ENCODE measurements around the gene GOLGA6C. TPM values are rescaled to one million over a fixed set of nuclear protein-coding genes. Genes with fewer than 3 reads are reported as not detected.
"Not testable (repeated sequence)": the region's sequence is repeated elsewhere in the genome, so short reads cannot be mapped to it uniquely, and the experiment has no call there.

GOLGA6C gene
- polyA plus RNA-seq, 3 donors, result not detected

GRCh38 chr15:75258620-75259343 is 648 bp downstream of the GOLGA6C start:
- H4K20me1 ChIP-seq (ENCODE audit: insufficient read depth, low read length); H3K27ac ChIP-seq (ENCODE audit: low read depth in 1 of 2, low read length in 2 of 2); H3K36me3 ChIP-seq (replicated peaks in 1 of 2; ENCODE audit: control insufficient read depth in 1 of 2, insufficient read depth in 2 of 2, low read length in 2 of 2); H3K4me3 ChIP-seq (replicated peaks in 1 of 3; ENCODE audit: low read depth in 2 of 3, low read length in 3 of 3); DNase-seq; H3K4me1 ChIP-seq (ENCODE audit: control insufficient read depth in 1 of 2, insufficient read depth in 2 of 2, low read length in 2 of 2); H3K79me2 ChIP-seq (ENCODE audit: insufficient read depth, low read length); H2AFZ ChIP-seq (ENCODE audit: insufficient read depth, low read depth, low read length, poor library complexity, severe bottlenecking); H3K36me3 Mint-ChIP-seq; H3K9ac ChIP-seq (ENCODE audit: insufficient read depth, low read length, poor library complexity, severe bottlenecking); H3K4me2 ChIP-seq (replicated peaks; ENCODE audit: extremely low read depth, low read length, poor library complexity, severe bottlenecking); H3K9me3 Mint-ChIP-seq; H3K27me3 ChIP-seq (ENCODE audit: control insufficient read depth in 2 of 2, insufficient read depth in 2 of 2, low read length in 2 of 2); H3K27me3 Mint-ChIP-seq (ENCODE audit: low read depth in 3 of 3); H3K4me3 Mint-ChIP-seq; H3K9me3 ChIP-seq (replicated peaks in 1 of 2; ENCODE audit: control insufficient read depth in 1 of 2, insufficient read depth in 1 of 2, low read length in 2 of 2); intact Hi-C loops (cut with micrococcal nuclease); H3K4me1 Mint-ChIP-seq; H3K27ac Mint-ChIP-seq: not testable (repeated sequence)
- WGBS (ENCODE audit: insufficient coverage), result no CpG with 5 or more reads among the region's 16 CpGs

- H3K9me3 Mint-ChIP-seq, result not testable (repeated sequence)
These were observed 1.7 kb downstream of the GOLGA6C start for GRCh38 chr15:75259873-75260272.

GRCh38 chr15:75273751-75274359 is 15.7 kb downstream of the GOLGA6C start:
- H2AFZ ChIP-seq (ENCODE audit: insufficient read depth, low read depth, low read length, poor library complexity, severe bottlenecking); H3K27ac ChIP-seq (ENCODE audit: low read depth in 1 of 2, low read length in 2 of 2); H3K4me3 Mint-ChIP-seq; H3K9me3 Mint-ChIP-seq; H3K9ac ChIP-seq (ENCODE audit: insufficient read depth, low read length, poor library complexity, severe bottlenecking); H3K4me1 ChIP-seq (ENCODE audit: control insufficient read depth in 1 of 2, insufficient read depth in 2 of 2, low read length in 2 of 2); H3K27me3 ChIP-seq (ENCODE audit: control insufficient read depth in 2 of 2, insufficient read depth in 2 of 2, low read length in 2 of 2); H4K20me1 ChIP-seq (ENCODE audit: insufficient read depth, low read length); H3K4me1 Mint-ChIP-seq; DNase-seq; H3K27me3 Mint-ChIP-seq (ENCODE audit: low read depth in 3 of 3); H3K4me3 ChIP-seq (replicated peaks in 1 of 3; ENCODE audit: low read depth in 2 of 3, low read length in 3 of 3); H3K36me3 Mint-ChIP-seq; intact Hi-C loops (cut with micrococcal nuclease); H3K79me2 ChIP-seq (ENCODE audit: insufficient read depth, low read length); H3K36me3 ChIP-seq (replicated peaks in 1 of 2; ENCODE audit: control insufficient read depth in 1 of 2, insufficient read depth in 2 of 2, low read length in 2 of 2); H3K27ac Mint-ChIP-seq; H3K9me3 ChIP-seq (replicated peaks in 1 of 2; ENCODE audit: control insufficient read depth in 1 of 2, insufficient read depth in 1 of 2, low read length in 2 of 2); H3K4me2 ChIP-seq (replicated peaks; ENCODE audit: extremely low read depth, low read length, poor library complexity, severe bottlenecking): not testable (repeated sequence)
- no CpG with 5 or more reads among the region's 8 CpGs for WGBS (ENCODE audit: insufficient coverage)

More at GRCh38 chr15:75259873-75260272, 1.7 kb downstream of the GOLGA6C start:
- H3K9me3 ChIP-seq (replicated peaks in 1 of 2; ENCODE audit: control insufficient read depth in 1 of 2, insufficient read depth in 1 of 2, low read length in 2 of 2); H3K36me3 Mint-ChIP-seq; H3K4me3 Mint-ChIP-seq; H3K36me3 ChIP-seq (replicated peaks in 1 of 2; ENCODE audit: control insufficient read depth in 1 of 2, insufficient read depth in 2 of 2, low read length in 2 of 2); intact Hi-C loops (cut with micrococcal nuclease); H3K4me1 ChIP-seq (ENCODE audit: control insufficient read depth in 1 of 2, insufficient read depth in 2 of 2, low read length in 2 of 2); H3K27me3 Mint-ChIP-seq (ENCODE audit: low read depth in 3 of 3); H3K4me1 Mint-ChIP-seq; H3K4me2 ChIP-seq (replicated peaks; ENCODE audit: extremely low read depth, low read length, poor library complexity, severe bottlenecking); H3K9ac ChIP-seq (ENCODE audit: insufficient read depth, low read length, poor library complexity, severe bottlenecking); H3K27ac Mint-ChIP-seq; H3K27me3 ChIP-seq (ENCODE audit: control insufficient read depth in 2 of 2, insufficient read depth in 2 of 2, low read length in 2 of 2); H2AFZ ChIP-seq (ENCODE audit: insufficient read depth, low read depth, low read length, poor library complexity, severe bottlenecking); DNase-seq; H3K4me3 ChIP-seq (replicated peaks in 1 of 3; ENCODE audit: low read depth in 2 of 3, low read length in 3 of 3); H3K27ac ChIP-seq (ENCODE audit: low read depth in 1 of 2, low read length in 2 of 2); H4K20me1 ChIP-seq (ENCODE audit: insufficient read depth, low read length); H3K79me2 ChIP-seq (ENCODE audit: insufficient read depth, low read length): not testable (repeated sequence)
- no CpG with 5 or more reads among the region's 3 CpGs for WGBS (ENCODE audit: insufficient coverage)

Measured in CD14-positive monocyte (primary cell).